Hematopoietic multipotent progenitor cell treated with erythropoietin and hydrocortisone succinate and interleukin-3 and kit ligand, for 15 days (in vitro differentiated cells): ENCODE results near the gene TLR8.
"Not testable (repeated sequence)": the region's sequence is repeated elsewhere in the genome, so short reads cannot be mapped to it uniquely, and the experiment has no call there.

Experiments used
- DNase-seq: peaks from one replicate; pipeline ENCODE4 v3.0.0-alpha.2; 2015; ENCODE audit warnings: low spot score

The TLR8 gene

GRCh38 chrX:12898073-12898472 lies 8.3 kb upstream of the TLR8 start:
- DNase-seq = no peak

DNA sequence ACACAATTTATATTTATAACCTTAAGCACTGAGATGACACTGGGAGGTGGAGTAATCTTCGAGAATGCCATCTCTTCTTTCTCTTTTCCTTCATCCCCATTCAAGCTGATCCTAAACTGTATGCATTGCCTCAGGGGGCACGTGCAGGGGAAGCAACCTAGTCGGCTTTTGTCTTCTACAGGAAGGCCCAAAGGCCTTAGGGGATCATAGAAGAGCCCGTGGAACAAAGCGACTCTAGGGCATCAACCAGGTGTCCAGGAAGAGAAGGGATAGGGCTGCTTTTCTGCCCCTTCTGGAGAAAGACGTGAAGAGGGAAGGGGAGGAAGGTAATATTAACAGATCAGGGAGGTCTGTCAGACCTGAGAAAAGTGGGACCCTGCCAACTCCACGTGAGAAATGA lies 6.9 kb upstream of the TLR8 start:
- no peak for DNase-seq

- DNase-seq = peak; percentile 39
These were observed 4.9 kb upstream of the TLR8 start for GRCh38 chrX:12901486-12901885.

- no peak for DNase-seq
These were observed 2.8 kb upstream of the TLR8 start for GRCh38 chrX:12903646-12904045.

GRCh38 chrX:12910423-12911121 lies 4.2 kb downstream of the TLR8 start:
- no peak for DNase-seq

DNA sequence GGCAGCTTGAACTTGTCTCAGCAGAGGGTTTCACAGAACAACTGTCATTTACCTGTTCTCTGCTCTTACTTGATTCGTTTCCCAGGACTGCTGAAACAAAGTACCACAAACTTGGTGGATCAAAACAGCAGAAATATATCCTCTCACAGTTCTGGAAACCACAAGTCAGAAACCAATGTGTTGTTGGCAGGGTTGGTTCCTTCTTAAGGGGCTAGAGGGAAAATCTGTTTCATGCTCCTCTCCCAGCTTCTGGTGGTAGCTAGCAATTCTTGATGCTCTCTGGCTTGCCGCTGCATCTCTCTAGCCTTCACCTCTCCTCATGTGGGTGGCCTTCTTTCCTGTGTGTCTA lies 4.7 kb downstream of the TLR8 start:
- no peak for DNase-seq

- DNase-seq = no peak
These were observed 6.5 kb downstream of the TLR8 start for GRCh38 chrX:12912791-12913482.

DNA sequence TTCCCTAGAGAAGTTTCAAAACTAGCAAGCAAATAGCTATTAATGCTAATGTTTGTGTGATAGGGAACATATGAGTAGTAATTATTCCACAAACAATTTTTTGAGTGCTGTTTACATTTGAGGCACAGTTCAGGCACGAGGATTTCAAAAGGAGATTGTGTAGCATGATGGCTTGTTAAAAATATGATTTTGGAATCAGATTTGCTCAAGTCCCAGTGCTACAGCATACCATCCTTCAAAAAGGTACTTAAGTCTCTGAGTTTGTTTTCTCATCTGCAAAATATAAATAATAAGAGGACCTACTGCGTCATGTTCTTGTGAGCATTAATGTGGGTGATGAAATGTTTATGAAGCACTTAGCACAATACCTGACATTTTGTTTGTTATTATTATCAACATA lies 11.3 kb downstream of the TLR8 start:
- no peak for DNase-seq

DNA sequence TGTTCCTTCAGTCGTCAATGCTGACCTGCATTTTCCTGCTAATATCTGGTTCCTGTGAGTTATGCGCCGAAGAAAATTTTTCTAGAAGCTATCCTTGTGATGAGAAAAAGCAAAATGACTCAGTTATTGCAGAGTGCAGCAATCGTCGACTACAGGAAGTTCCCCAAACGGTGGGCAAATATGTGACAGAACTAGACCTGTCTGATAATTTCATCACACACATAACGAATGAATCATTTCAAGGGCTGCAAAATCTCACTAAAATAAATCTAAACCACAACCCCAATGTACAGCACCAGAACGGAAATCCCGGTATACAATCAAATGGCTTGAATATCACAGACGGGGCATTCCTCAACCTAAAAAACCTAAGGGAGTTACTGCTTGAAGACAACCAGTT lies 12.6 kb downstream of the TLR8 start:
- no peak for DNase-seq

GRCh38 chrX:12919620-12920019 lies 13.2 kb downstream of the TLR8 start:
- no peak for DNase-seq

DNA sequence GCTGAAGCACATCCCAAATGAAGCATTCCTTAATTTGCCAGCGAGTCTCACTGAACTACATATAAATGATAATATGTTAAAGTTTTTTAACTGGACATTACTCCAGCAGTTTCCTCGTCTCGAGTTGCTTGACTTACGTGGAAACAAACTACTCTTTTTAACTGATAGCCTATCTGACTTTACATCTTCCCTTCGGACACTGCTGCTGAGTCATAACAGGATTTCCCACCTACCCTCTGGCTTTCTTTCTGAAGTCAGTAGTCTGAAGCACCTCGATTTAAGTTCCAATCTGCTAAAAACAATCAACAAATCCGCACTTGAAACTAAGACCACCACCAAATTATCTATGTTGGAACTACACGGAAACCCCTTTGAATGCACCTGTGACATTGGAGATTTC lies 14.6 kb downstream of the TLR8 start:
- no peak for DNase-seq

GRCh38 chrX:12921886-12922598 lies 15.6 kb downstream of the TLR8 start:
- DNase-seq = no peak

DNA sequence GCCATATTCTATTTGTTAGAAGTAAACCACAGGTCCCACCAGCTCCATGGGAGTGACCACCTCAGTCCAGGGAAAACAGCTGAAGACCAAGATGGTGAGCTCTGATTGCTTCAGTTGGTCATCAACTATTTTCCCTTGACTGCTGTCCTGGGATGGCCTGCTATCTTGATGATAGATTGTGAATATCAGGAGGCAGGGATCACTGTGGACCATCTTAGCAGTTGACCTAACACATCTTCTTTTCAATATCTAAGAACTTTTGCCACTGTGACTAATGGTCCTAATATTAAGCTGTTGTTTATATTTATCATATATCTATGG lies 16.1 kb downstream of the TLR8 start:
- no peak for DNase-seq

- no peak for DNase-seq
These were observed 23.3 kb downstream of the TLR8 start for GRCh38 chrX:12929701-12930100.

DNA sequence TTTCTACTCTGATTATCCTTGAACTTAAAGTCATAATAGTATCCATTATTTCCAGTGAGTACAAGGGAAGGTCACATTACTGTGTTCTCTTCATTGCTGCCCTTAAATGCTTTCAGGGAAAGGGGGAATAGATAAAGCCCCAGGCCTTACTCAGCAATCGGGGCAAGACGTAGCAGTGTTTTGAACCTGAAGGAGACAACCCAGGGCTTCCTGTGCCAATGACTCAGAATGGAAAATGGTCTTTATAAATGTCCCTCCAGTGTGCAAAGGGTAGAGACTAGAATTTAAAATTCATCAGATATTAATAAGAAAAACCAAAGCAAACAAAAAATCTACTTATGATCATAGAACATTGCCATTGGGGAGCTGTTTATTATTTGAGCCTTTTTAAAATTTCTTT lies 23.7 kb downstream of the TLR8 start:
- DNase-seq = no peak

- DNase-seq = no peak
These were observed 25.8 kb downstream of the TLR8 start for GRCh38 chrX:12932244-12932643.

- no peak for DNase-seq
These were observed 28.4 kb downstream of the TLR8 start for GRCh38 chrX:12934850-12935249.

GRCh38 chrX:12936947-12937346 lies 30.5 kb downstream of the TLR8 start:
- DNase-seq = no peak

- not testable (repeated sequence) for DNase-seq
These were observed 34.1 kb downstream of the TLR8 start for GRCh38 chrX:12940471-12940870.

GRCh38 chrX:12943592-12943991 lies 37.2 kb downstream of the TLR8 start:
- not testable (repeated sequence) for DNase-seq

GRCh38 chrX:12944452-12944851 lies 38.0 kb downstream of the TLR8 start:
- DNase-seq = not testable (repeated sequence)

GRCh38 chrX:12945494-12945893 lies 39.1 kb downstream of the TLR8 start:
- DNase-seq = no peak

DNA sequence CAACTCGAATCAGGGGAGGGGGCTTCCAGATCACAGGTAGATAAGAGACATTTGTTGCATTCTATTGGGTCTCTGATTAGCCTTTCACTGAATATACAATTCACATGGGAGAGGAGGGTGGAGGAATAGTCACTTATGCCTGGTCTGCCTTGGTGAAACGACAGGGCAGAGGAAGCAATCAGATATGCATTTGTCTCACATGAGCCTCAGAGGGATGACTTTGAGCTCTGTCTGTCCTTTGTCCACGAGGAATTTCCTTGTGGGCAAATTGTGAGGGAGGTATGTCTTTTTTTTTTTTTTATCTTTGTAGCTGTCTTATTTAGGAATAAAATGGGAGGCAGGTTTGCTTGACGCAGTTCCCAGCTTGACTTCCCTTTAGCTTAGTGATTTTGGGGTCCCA lies 40.0 kb downstream of the TLR8 start:
- no peak for DNase-seq
